IMR-90 (cell line): ENCODE data around the gene TFE3. TPM values are rescaled to one million over a fixed set of nuclear protein-coding genes. Genes with fewer than 3 reads are reported as not detected.

ENCODE experiments used
- ATAC-seq: fragments of 200-7000 bp; cut with Tn5 transposase; 2 replicates; pipeline ENCODE4 v1.9.1; 2020; ENCODE audit warnings: low read depth, mild to moderate bottlenecking, moderate library complexity
- BruUV-seq: library from RNA; stranded (reverse); fragments of 400-500 nt; replicated peaks from 2 replicates; lab custom pipeline; 2021; lab: Mats Ljungman, UMichigan
- CTCF ChIA-PET: fragments of 300-600 bp; formaldehyde crosslinking; extraction: SDS; loops from one replicate; lab custom pipeline; 2021; ENCODE audit warnings: antibody characterized with exemption; lab: Yijun Ruan, JAX
- POLR2A ChIA-PET: fragments of 300-600 bp; sonication (Branson Sonifier 250); formaldehyde crosslinking; loops from one replicate; lab custom pipeline; 2022; ENCODE audit warnings: antibody characterized with exemption; ENCODE audit not compliant: unreplicated experiment; lab: Charles Lee
- DNase-seq: peaks from one replicate; pipeline ENCODE4 v3.0.0; 2013
- H2AFZ ChIP-seq: replicated peaks from 2 replicates; pipeline ENCODE3; 2013; ENCODE audit warnings: low read length, mild to moderate bottlenecking; ENCODE audit not compliant: poor library complexity
- H2AK5ac ChIP-seq: 2 replicates; pipeline ENCODE4 v1.6.1; 2013; ENCODE audit warnings: low read depth, low read length, inconsistent platforms
- H2AK9ac ChIP-seq: replicated peaks from 2 replicates; pipeline ENCODE3; 2013; ENCODE audit warnings: mild to moderate bottlenecking, low read depth, low read length, moderate library complexity; ENCODE audit not compliant: poor library complexity
- H2BK120ac ChIP-seq: 2 replicates; pipeline ENCODE4 v1.6.1; 2013; ENCODE audit warnings: low read depth, low read length, inconsistent platforms
- H2BK15ac ChIP-seq: 3 replicates; pipeline ENCODE4 v1.6.1; 2013; ENCODE audit warnings: low read depth, low read length, inconsistent platforms
- H2BK20ac ChIP-seq: 2 replicates; pipeline ENCODE4 v1.6.1; 2013; ENCODE audit warnings: low read depth, mild to moderate bottlenecking, inconsistent platforms, low read length, moderate library complexity
- H2BK5ac ChIP-seq: 2 replicates; pipeline ENCODE4 v1.6.1; 2013; ENCODE audit warnings: mild to moderate bottlenecking, low read depth, low read length, inconsistent platforms; ENCODE audit not compliant: poor library complexity, severe bottlenecking
- H3K14ac ChIP-seq: replicated peaks from 2 replicates; pipeline ENCODE4 v1.6.1; 2013; ENCODE audit warnings: low read depth, low read length, inconsistent platforms
- H3K18ac ChIP-seq: 2 replicates; pipeline ENCODE4 v1.6.1; 2013; ENCODE audit warnings: low read depth, low read length, control low read depth
- H3K23ac ChIP-seq: 2 replicates; pipeline ENCODE4 v1.6.1; 2013; ENCODE audit warnings: low read depth, low read length, inconsistent platforms
- H3K27ac ChIP-seq: 2 replicates; pipeline ENCODE4 v1.5.1; 2013; ENCODE audit warnings: mild to moderate bottlenecking, control low read depth, low read length; ENCODE audit not compliant: insufficient read depth
- H3K27me3 ChIP-seq: 2 replicates; pipeline ENCODE4 v1.6.1; 2013; ENCODE audit warnings: low read length; ENCODE audit not compliant: control insufficient read depth, insufficient read depth
- H3K36me3 ChIP-seq: 2 replicates; pipeline ENCODE4 v1.6.1; 2013; ENCODE audit warnings: low read length, mixed read lengths; ENCODE audit not compliant: control insufficient read depth, insufficient read depth
- H3K4ac ChIP-seq: 2 replicates; pipeline ENCODE4 v1.6.1; 2013; ENCODE audit warnings: low read depth, low read length, inconsistent platforms
- H3K4me1 ChIP-seq: 2 replicates; pipeline ENCODE4 v1.6.1; 2013; ENCODE audit warnings: low read length, mixed read lengths; ENCODE audit not compliant: control insufficient read depth, insufficient read depth
- H3K4me2 ChIP-seq: 2 replicates; pipeline ENCODE4 v1.6.1; 2013; ENCODE audit warnings: low read depth, mild to moderate bottlenecking, control low read depth, low read length, moderate library complexity
- H3K4me3 ChIP-seq: 2 replicates; pipeline ENCODE4 v1.5.1; 2013; ENCODE audit warnings: low read depth, mild to moderate bottlenecking, control low read depth, low read length, moderate library complexity; ENCODE audit not compliant: insufficient read depth
- H3K56ac ChIP-seq: 2 replicates; pipeline ENCODE4 v1.6.1; 2013; ENCODE audit warnings: low read length, inconsistent platforms; ENCODE audit not compliant: insufficient read depth; ENCODE audit errors: extremely low read depth
- H3K79me1 ChIP-seq, 2 experiments: 2 replicates each; pipeline ENCODE4 v1.6.1; 2013; ENCODE audit warnings: low read length in 2 of 2, inconsistent platforms in 1 of 2, low read depth in 1 of 2
- H3K9ac ChIP-seq: 2 replicates; pipeline ENCODE4 v1.6.1; 2013; ENCODE audit warnings: low read depth, low read length, control low read depth
- H3K9me1 ChIP-seq: 2 replicates; pipeline ENCODE4 v1.6.1; 2013; ENCODE audit warnings: low read length, inconsistent platforms; ENCODE audit not compliant: insufficient read depth
- H3K9me3 ChIP-seq: 2 replicates; pipeline ENCODE4 v1.6.1; 2013; ENCODE audit warnings: low read length; ENCODE audit not compliant: control insufficient read depth, insufficient read depth
- H4K20me1 ChIP-seq: 2 replicates; pipeline ENCODE4 v1.6.1; 2013; ENCODE audit warnings: low read length, inconsistent platforms; ENCODE audit not compliant: insufficient read depth
- H4K5ac ChIP-seq: 2 replicates; pipeline ENCODE4 v1.6.1; 2013; ENCODE audit warnings: mild to moderate bottlenecking, low read depth, low read length, control low read depth
- H4K8ac ChIP-seq, 2 experiments: 2 replicates each; pipeline ENCODE4 v1.6.1; 2013; ENCODE audit warnings: low read depth in 2 of 2, low read length in 2 of 2, control low read depth in 1 of 2, inconsistent platforms in 1 of 2
- H4K91ac ChIP-seq: 2 replicates; pipeline ENCODE4 v1.6.1; 2013; ENCODE audit warnings: low read depth, low read length, inconsistent platforms; ENCODE audit not compliant: insufficient read depth
- CEBPB ChIP-seq: IDR thresholded peaks from 2 replicates; pipeline ENCODE4 v1.6.1; 2012; ENCODE audit warnings: low read depth, low read length, improper control_type of control experiment
- CHD1 ChIP-seq: IDR thresholded peaks from 2 replicates; pipeline ENCODE4 v1.6.1; 2012; ENCODE audit warnings: low read depth, low read length, improper control_type of control experiment
- ELK1 ChIP-seq: fragments of 150-350 bp; IDR thresholded peaks from 2 replicates; pipeline ENCODE4 v1.6.1; 2016; ENCODE audit warnings: low read depth, mild to moderate bottlenecking, low read length, moderate library complexity, borderline replicate concordance
- FOS ChIP-seq: fragments of 150-350 bp; IDR thresholded peaks from 2 replicates; pipeline ENCODE4 v1.6.1; 2016; ENCODE audit warnings: low read depth, low read length
- MAFK ChIP-seq: IDR thresholded peaks from 2 replicates; pipeline ENCODE4 v1.6.1; 2012; ENCODE audit warnings: low read depth, low read length, improper control_type of control experiment
- MXI1 ChIP-seq: IDR thresholded peaks from 2 replicates; pipeline ENCODE4 v1.6.1; 2012; ENCODE audit warnings: low read depth, mild to moderate bottlenecking, low read length, moderate library complexity, borderline replicate concordance
- NFE2L2 ChIP-seq: fragments of 150-350 bp; IDR thresholded peaks from 2 replicates; pipeline ENCODE4 v1.6.1; 2016; ENCODE audit warnings: low read depth, mild to moderate bottlenecking, low read length
- POLR2A ChIP-seq: IDR thresholded peaks from 2 replicates; pipeline ENCODE4 v1.6.1; 2012; ENCODE audit warnings: mild to moderate bottlenecking, low read depth, low read length
- RAD21 ChIP-seq: IDR thresholded peaks from 2 replicates; pipeline ENCODE4 v1.6.1; 2012; ENCODE audit warnings: low read length, improper control_type of control experiment
- RCOR1 ChIP-seq: IDR thresholded peaks from 2 replicates; pipeline ENCODE4 v1.6.1; 2012; ENCODE audit warnings: mild to moderate bottlenecking, low read length, improper control_type of control experiment; ENCODE audit not compliant: insufficient replicate concordance
- RFX5 ChIP-seq: IDR thresholded peaks from 2 replicates; pipeline ENCODE4 v1.8.0; 2012; ENCODE audit warnings: low read depth, mild to moderate bottlenecking, low read length, moderate library complexity
- SMC3 ChIP-seq: fragments of 150-350 bp; IDR thresholded peaks from 2 replicates; pipeline ENCODE4 v1.6.1; 2016; ENCODE audit warnings: low read depth, mild to moderate bottlenecking, antibody characterized with exemption, low read length, moderate library complexity
- WGBS, 2 experiments: methylation state at CpG; one replicate each; pipeline versions ENCODE4 v1.1.5 to v1.1.7; 2013; ENCODE audit warnings: missing lambda C conversion rate in 2 of 2; ENCODE audit not compliant: insufficient read length in 1 of 2; ENCODE audit errors: extremely low coverage in 2 of 2; 5-methylcytosine and 5-hydroxymethylcytosine counted together
- dilution Hi-C: fragments of 300-500 bp; cut with HindIII; formaldehyde crosslinking; loops from one replicate; pipeline ENCODE4 v1.14.3; 2018; ENCODE audit warnings: low sequenced_read_pairs; ENCODE audit not compliant: unreplicated experiment
- in situ Hi-C: fragments of 300-500 bp; cut with MboI; formaldehyde crosslinking; loops from 3 replicates; pipeline ENCODE4 v1.14.3; 2019; ENCODE audit warnings: low sequenced_read_pairs, inconsistent platforms, mixed read lengths
- intact Hi-C: fragments of 100-400 bp; cut with micrococcal nuclease; formaldehyde crosslinking; loops from 2 replicates; pipeline ENCODE4 v1.10.0; 2022
- polyA plus RNA-seq, 3 experiments: library from polyadenylated mRNA; depleted of rRNA; stranded (reverse); fragments of >200 nt; gene quantifications; 2 replicates each; pipeline ENCODE4 v1.2.3, GENCODE V29; 2012; ENCODE audit warnings: low replicate concordance in 1 of 3
- total RNA-seq: library from RNA; depleted of rRNA; stranded (reverse); fragments of >200 nt; gene quantifications from 2 replicates; pipeline ENCODE4 v1.2.3, GENCODE V29; 2012
- TF ChIP-seq, protein P1 (sequence below): fragments of 150-350 bp; IDR thresholded peaks from 2 replicates; pipeline ENCODE4 v1.6.1; 2017; ENCODE audit warnings: mild to moderate bottlenecking, antibody characterized with exemption, low read length, low read depth
- TF ChIP-seq, protein P2 (sequence below): conservative IDR thresholded peaks from 2 replicates; pipeline ENCODE4 v1.5.1; 2012; ENCODE audit warnings: mild to moderate bottlenecking, low read depth, low read length, improper control_type of control experiment

Gene TFE3
- total and polyA plus RNA-seq, 2 of the 4 experiments (the other 2 are of a cell fraction) = 24.4 to 40.5 TPM

DNA sequence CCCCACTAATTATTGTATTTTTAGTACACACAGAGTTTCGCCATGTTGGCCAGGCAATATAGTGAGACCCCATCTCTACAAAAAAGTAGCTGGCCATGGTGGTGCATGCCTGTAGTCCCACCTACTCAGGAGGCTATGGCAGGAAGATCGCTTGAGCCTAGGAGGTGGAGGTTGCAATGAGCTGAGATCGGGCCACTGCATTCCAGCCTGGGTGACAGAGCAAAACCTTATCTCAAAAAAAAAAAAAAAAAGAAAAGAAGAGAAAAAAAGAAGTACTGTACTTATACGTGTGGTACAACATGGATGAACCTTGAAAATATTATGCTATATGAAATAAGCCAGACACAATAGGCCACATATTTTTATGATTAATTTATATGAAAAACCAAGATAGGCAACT lies 46.4 kb upstream of the TFE3 start (continued):
- TF ChIP-seq RAD21 (no peak), RFX5 (no peak), POLR2A (no peak), SMC3 (no peak), CHD1 (no peak), FOS (no peak)
- TF ChIP-seq, protein P1, sequence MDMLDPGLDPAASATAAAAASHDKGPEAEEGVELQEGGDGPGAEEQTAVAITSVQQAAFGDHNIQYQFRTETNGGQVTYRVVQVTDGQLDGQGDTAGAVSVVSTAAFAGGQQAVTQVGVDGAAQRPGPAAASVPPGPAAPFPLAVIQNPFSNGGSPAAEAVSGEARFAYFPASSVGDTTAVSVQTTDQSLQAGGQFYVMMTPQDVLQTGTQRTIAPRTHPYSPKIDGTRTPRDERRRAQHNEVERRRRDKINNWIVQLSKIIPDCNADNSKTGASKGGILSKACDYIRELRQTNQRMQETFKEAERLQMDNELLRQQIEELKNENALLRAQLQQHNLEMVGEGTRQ = no peak

- no peak overlapping the region for H3K27ac ChIP-seq
- H3K4me1 ChIP-seq = peaks cover 2% of the 10 kb centered on the region; the same call in 1 of the 2 replicates
- no peak overlapping the region for H3K56ac ChIP-seq
- no peak overlapping the region for H2BK5ac ChIP-seq
- no peak overlapping the region for H3K18ac ChIP-seq
- ChIA-PET CTCF (interaction anchor here (0.7 kb wide), 1 partner anchor 1797 kb away, joined by 4 read pairs; no protein-coding TSS in a partner anchor), POLR2A (no interaction called here)
- no peak overlapping the region for H3K9ac ChIP-seq
- no peaks in the 10 kb centered on the region for H3K27me3 ChIP-seq
- no peak overlapping the region for H2BK120ac ChIP-seq
- no peak overlapping the region for H2AFZ ChIP-seq
- no peak overlapping the region for H2AK5ac ChIP-seq
- no peak for ATAC-seq
- WGBS, 2 experiments = 80% methylated on average over 1 of the region's 4 CpGs; no CpG with 5 or more reads in 1 of the 2 experiments
- H3K79me1 ChIP-seq = peaks cover 8 to 13% of the 10 kb centered on the region in 2 experiments
- H3K9me1 ChIP-seq = no peaks in the 10 kb centered on the region
- H3K4ac ChIP-seq = no peak overlapping the region
- H4K8ac ChIP-seq = no peak overlapping the region
- no peak overlapping the region for H3K14ac ChIP-seq
- H3K4me2 ChIP-seq = no peak overlapping the region
- H4K5ac ChIP-seq = no peak overlapping the region
- H3K4me3 ChIP-seq = no peak overlapping the region
- no peak overlapping the region for H2AK9ac ChIP-seq
- no peaks in the 10 kb centered on the region for H3K9me3 ChIP-seq
- BruUV-seq = no TSS peak
- dilution Hi-C loops = no loop called here
- intact Hi-C loops = no loop called here
- no peak overlapping the region for H4K91ac ChIP-seq
- no peak overlapping the region for H3K23ac ChIP-seq
- no peaks in the 10 kb centered on the region for H4K20me1 ChIP-seq
- no peak overlapping the region for H2BK20ac ChIP-seq
- no peak for DNase-seq
- in situ Hi-C loops = no loop called here
- no peak overlapping the region for H2BK15ac ChIP-seq
- H3K36me3 ChIP-seq = peaks cover 4% of the 10 kb centered on the region; the same call in 1 of the 2 replicates
- no peak for TF ChIP-seq ELK1
- TF ChIP-seq, protein P2, sequence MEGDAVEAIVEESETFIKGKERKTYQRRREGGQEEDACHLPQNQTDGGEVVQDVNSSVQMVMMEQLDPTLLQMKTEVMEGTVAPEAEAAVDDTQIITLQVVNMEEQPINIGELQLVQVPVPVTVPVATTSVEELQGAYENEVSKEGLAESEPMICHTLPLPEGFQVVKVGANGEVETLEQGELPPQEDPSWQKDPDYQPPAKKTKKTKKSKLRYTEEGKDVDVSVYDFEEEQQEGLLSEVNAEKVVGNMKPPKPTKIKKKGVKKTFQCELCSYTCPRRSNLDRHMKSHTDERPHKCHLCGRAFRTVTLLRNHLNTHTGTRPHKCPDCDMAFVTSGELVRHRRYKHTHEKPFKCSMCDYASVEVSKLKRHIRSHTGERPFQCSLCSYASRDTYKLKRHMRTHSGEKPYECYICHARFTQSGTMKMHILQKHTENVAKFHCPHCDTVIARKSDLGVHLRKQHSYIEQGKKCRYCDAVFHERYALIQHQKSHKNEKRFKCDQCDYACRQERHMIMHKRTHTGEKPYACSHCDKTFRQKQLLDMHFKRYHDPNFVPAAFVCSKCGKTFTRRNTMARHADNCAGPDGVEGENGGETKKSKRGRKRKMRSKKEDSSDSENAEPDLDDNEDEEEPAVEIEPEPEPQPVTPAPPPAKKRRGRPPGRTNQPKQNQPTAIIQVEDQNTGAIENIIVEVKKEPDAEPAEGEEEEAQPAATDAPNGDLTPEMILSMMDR = no peak
- no peak for TF ChIP-seq CHD1
- no peak for TF ChIP-seq RFX5
- TF ChIP-seq RCOR1 = no peak
- no peak for TF ChIP-seq MXI1
- TF ChIP-seq NFE2L2 = no peak
- TF ChIP-seq POLR2A = no peak
- no peak for TF ChIP-seq CEBPB
- no peak for TF ChIP-seq RAD21
- TF ChIP-seq MAFK = no peak
These were observed 39.2 kb upstream of the TFE3 start for GRCh38 chrX:49082271-49082871.
